CD4-positive, alpha-beta T cell treated with Interferon gamma for 1 hour (primary cell): Measurements from ENCODE around the gene DDC.

Source experiments
- DNase-seq: peaks from one replicate; pipeline ENCODE4 v3.0.0-alpha.2; 2020

The DDC gene

DNA sequence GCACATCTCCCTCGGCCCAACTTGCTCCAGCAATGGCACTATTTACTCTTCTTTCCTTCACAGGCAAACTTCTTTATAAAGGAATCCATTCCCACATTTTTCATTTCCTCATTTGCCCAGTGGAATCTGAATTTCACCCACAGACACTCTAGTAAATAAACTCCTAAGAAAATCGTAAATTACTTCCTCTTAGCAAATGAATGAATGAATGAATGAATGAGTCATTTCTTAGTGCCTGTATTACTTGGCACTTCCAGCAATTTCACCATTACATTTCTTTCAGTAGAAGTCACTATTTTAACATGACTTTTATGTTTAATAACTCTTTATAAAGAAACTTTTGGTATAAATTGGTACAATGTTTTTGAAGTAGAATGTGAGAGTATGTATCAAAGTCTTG, 55.7 kb downstream of the DDC start:
- no peak for DNase-seq

DNA sequence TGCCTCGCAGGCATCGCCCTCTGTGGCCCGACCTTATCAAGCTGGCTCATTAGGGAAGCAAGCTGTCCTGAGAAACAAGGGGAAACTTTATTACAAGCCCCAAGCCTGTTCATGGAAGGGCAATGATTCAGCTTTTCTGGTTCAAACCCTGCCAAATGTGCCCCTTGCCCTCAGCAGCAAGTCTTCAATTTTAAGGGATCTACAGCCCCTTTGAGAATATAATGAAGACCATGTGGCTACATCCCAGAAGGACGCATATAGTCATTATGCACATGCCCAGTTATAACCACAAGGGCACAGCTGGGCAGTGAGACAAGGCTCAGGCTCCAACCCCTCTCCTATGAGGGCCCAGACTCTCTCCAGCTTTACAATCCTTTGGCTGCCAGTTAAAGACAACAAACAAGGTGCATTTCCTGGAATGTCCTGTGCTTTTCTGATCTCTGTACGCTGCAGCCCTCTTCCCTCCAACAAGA, 56.7 kb downstream of the DDC start:
- DNase-seq: no peak

DNA sequence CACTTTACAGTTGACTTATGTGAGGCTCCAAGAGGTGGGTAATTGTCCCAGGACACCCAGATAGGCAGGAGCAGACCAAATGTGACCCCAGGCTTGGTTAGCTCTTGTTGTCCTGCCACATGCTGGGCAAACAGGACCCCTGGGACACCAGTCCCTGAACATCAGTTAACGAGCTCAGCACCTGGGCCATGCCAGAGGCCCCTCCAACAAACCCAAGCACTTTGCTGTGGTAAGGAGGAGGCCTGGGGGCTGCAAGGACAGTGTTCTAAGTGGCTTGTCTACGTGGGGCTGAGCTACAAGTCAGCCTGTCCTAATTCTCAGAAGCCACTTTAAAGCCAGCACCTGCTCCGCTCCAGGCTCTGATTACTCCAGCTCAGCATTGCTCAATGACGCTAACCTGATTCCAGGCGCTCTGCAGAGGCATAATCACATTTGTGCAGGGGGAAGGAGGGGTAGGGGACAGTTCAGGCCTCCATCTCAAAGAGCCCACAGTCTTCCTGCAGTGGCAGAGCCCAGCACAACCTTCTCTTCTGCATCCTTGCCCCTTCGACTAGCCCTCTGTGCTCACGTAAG, 57.2 kb downstream of the DDC start:
- no peak for DNase-seq

DNA sequence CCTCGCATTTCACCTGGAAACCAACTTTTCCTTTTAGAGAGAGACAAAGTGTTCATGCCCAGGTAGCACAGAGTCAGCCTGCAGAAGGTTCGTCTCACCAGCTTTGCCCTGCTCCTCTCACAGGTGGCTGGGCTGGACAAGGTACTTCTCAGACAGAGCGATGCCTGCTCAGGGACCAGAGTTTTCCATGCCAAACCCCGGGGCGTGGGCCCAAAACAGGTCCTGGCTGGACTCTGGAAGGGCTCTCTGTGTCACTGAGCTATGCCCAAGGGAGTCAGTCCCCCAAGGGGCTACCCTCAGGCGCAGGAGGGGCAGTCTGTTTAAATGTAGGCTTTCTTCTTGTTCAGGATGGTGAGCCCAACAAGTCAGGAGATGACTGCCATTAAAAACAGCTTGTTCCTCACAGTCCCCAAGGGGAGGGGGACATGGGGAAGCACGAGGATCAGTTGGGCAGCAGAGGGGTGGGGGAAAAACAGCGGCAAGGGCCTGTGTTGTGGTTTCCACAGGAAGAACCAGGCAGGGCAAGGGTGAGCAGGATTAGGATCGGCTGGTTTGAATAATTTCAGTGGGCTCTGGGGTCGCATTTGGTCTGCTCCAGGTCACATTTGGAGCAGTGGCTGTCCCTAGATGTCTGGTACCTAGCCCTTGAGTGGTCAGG, 59.5 kb downstream of the DDC start:
- no peak for DNase-seq

DNA sequence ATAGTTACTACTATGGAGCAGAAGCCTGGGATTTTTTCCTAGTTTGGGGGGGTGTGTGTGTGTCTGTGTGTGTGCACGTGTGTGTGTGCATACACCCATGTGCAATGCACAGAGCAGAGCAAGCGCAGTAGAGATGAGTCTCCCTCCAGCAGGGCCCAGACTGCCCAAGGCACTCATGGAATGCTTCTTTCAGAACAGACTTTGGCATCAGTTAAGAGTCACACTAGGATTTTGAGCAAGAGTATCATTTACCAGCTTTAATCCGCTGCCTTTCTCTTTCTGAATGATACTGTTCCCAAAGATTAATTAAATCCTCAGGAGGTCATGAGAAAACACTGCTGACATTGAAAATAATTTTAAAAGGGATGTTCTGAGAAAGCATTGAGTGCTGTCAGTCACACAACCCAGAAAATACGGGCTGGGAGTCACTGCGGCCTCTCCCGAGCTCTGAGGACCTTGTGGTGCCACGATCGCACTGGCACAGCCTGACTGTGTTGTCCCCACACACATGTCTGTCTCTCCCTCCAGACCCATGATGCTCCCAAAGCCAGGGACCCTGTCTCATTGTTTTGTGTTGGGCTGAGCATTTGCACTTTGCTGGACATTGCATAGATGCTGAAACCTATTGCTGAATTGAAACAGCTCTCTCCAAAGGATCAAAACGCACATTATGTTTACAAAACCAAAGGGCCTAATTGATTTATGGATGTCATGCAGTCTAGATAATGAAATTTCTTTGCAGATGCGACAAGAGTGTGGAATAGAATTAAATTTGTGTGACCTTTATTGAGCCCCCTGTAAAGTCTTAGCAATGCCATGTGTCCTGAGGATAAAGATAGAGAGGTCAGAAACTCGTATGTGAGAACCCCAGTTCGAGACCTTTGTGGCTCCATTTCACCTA, 60.3 kb downstream of the DDC start:
- DNase-seq: no peak

DNA sequence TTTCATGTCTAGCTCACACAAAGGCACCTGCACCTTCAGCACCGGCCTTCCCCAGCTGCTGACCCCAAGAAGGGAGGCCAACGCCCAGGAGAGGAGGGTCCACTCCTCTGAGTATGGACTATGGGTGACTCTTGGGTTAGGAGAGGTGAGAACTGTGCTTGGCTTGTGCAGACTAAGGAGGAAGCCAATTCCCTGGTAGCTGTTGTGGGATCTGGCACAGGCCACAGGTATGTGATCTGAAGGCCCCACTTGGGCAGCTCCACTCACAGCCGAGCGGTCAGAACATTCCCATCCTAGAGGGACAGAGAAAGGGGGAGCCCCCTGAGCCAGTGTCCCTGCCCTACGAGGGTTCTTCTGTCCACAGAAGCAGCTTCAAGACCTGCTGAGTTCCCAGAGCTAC, 62.3 kb downstream of the DDC start:
- DNase-seq: no peak

DNA sequence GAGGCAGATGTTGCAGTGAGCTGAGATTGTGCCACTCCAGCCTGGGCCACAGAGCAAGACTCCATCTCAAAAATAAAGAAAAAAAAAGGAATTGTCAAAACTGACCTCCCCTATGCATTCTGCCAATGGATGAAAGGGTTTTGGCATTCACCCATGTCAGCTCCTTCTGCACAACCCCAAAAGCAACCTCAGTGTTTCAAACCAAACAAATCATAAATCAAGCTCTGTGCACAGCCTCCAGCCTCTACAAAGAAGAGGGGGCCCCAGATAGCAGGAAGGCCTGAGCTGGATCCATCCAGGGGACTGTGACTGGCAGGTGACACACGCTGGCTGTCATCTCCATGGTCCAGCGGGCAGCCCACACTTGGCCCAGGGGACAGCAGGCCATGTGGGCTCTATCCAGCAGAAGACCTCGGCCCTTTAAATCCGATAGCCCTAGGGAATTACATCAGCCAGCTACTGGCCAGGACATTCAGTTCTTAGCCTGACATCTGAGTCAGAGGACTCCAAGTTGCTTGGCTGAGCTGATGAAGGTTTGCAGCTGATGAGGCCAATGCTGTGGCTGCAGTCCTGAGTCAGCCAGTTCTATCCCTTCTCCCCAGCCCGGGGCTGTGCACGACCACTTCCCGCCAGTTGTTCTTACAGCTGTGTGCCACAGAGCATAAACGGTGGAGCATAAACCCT, 63.1 kb downstream of the DDC start:
- no peak for DNase-seq

DNA sequence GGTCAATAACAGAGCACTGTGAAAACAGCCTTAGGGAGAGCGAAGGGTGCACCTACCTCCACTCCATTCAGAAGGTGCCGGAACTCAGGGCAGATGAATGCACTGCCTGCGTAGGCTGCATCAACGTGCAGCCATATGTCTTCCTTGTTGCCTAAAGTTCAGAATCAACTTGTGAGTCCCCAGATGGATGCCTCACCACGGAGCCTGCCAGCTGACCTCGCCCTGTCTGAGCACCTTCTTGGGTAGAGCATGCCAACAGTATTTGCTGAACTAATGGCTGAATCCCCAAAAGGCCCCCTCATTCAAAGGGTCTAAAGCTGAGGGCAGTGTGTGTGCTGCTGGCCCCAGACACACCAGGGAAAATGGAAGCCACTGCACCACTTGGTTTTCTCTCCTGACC, 66.1 kb downstream of the DDC start:
- DNase-seq: no peak

DNA sequence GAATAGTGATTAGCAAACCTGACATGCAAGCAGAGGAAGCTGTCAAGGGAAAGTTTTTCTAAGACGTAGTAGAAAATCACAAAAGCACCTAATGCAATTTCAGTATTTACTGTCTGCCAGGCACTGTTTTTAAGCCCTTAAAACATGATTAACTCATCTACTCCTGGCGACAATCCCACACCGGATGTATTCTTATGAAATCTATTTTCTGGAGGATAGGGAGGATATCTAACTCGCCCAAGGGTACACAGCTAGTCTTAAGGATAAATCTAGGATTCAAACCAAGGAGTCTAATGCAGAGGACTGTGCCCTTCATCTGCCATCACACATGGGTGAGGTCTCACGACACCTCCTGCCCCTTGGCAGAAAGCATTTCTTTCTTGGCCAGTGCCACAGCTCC, 67.2 kb downstream of the DDC start:
- DNase-seq: no peak

DNA sequence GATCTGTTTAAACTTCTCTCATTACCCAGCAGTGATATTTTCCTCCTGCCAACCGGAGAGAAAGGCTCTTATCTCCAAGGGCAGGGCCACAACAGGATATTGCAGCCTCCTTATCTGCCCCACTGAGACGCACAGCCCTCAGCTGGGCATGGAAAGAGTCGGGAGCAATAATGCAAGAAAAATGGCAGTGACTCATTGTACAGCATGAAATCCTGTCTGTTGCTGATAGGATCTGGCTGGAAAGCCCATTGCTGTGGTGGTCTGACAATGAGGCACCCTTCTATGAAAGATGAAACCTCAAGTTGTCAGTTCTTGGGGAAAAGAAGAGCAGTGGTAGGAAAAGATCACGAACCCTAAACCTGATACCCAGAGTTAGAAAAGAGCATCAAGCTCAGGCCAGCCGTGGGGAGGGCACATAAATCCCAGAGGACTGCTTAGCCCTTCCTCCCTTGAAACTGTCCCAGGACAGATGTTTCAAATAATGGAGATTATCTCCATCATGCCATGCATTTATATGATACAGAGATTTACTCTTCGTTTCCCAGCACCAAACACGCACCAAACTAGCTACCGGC, 68.0 kb downstream of the DDC start:
- DNase-seq: no peak

DNA sequence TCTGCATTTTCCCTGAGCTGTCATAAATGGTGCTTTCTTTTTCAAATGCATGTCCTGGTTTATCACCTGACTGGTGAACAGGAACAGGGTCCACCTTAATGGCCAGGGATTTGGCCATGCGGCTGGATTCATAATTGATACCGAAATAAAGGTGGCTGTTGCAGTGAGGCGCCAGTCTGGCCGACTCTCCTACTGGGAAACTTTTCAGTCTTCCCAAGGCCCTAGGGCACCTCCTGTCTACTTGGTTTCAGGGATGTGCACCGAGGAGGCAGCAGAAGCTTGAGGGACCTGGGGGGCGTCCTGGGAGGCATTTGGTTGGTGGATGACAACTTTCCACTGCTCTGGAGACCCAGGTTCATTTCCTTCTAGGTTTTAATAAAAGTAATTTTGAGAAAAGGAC, 68.6 kb downstream of the DDC start:
- DNase-seq: no peak

DNA sequence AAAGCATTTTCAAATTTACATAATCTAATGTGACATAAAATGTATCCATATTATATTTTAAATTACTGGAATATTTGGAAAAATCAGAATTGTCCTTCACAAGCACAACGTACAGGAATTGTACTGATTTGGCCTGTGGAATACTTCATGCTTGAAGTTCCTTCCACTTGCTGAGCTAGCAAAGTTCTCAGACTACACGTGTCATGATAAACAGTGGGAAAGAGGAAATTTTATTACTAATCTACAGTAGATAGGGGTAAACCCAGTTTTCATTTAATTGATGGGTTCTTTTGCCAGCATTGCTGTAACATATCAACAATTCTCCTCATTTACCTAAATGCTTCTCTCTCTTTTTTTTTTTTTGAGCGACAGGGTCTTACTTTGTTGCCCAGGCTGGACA, 69.5 kb downstream of the DDC start:
- no peak for DNase-seq

DNA sequence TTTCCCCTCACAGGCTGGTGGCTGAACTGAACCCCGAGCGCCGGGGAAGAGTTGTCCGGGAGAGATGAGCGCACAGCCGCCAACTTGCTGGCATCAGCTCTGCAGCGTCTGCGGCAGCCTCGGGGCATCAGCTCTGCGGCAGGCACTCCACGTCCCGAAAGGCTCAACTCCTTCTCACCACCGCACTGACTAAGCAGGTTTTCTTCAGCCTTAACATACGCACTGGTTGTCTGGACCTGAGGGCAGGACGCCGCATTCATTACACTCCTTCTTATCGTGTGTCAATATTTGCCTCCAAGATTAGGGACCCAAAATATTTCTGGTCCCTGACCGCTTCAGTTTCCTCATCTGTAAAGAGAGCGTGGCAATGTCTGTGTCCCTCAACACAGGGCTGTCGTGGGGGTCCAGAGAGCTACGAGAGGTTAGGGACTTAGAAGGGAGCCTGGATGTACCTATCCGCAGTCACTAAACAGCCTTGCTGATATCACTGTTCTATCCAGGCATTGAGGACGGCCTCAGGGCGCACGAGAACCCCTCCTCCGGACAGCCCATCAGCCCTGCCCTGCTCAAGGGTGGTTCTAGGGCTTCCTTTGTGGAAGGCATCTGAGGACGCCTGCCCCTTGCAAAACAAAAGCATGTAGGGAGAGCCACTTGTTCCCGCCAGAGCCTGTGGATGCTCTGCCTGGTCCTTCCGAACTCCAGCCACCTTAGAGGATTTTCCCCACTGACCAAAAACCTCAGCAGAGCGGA, 72.3 kb downstream of the DDC start:
- DNase-seq: no peak

DNA sequence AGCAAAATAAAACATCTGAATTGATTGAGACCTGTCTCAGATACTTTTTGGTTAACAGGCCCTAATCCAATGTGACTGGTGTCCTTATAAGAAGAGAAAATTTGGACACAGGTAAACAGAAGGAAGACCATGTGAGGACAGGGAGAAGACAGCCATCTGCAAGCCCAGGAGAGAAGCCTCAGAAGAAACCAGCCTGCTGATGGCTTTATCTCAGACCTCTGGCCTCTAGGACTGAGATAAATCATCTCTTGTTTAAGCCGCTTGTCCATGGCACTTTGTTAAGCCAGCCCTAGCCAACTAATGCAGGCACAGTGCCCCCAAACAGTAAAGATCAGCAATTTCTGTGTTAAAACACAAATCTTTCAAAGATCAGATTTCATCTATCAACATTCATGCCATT, 73.3 kb downstream of the DDC start:
- no peak for DNase-seq

DNA sequence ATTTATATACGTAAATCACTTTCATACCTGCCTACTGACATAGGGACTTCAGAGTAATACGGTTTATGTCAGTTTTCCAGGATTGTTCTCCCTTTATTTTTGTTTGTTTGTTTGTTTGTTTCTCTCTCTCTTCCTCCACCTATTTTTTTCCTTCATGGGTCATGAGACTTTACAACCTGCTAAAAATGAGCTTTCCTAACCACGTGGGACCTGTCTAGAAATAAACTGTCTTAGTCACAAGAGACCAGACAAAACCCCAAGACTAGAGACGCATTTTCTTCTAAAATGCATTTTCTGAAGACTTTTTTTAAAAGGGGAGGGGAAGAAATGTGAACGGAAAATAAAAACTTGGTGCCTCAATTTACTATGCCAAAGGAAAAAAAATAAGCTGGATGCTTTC, 74.0 kb downstream of the DDC start:
- DNase-seq: no peak

DNA sequence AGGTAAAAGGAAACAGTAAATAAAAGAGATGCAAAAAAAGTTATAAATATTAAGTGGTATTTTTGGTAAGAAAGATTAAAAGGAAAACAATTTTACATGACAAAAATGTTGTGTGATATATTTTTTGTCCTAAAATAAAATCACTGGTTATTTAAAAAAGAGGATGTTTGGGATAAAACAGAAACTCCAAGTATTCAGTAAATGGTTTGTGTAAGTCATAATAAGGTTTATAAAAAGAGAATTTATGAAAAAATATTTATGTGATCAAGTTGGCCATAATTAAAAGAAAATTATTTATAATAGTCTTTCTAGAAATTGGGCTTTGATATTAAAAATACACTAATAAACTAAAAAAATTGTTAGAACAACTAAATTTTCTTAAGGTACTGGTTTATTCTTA, 76.8 kb downstream of the DDC start:
- DNase-seq: no peak

DNA sequence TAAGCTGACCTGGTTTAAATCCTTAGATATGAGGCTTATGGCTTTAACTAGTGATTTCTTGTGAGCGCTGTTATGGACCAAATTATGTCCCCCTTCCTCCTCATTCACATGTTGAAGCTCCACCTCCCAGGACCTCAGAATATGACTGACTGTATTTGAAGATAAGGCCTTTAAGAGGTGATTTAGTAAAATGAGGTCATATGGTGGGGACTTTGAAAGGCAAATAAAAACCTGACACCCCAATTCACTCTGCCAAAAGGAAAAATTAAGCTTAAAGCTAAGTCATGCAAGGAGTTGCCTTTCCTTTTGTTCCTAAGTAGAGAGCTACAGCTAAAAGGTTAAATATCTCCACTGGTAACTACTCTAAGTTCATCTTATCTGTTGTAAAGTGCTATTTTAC, 78.7 kb downstream of the DDC start:
- no peak for DNase-seq

DNA sequence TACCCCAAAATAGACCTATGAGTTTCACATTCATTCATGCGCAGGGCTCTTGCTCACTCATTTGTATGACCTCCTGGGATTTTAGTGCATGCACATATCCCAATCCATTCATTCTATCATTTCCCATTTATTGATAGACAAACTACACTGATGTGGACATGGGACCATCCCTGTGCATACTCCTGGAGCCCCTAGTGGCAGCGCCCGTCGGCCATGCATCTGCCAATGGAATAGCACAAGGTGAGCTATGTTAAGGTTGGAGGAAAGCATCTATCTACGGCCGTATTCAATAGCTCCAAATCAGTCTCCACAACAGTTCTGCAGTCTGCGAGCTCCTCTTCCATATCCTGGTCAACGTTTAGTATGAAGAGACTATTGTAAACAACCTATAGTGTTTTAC, 83.3 kb downstream of the DDC start:
- no peak for DNase-seq

DNA sequence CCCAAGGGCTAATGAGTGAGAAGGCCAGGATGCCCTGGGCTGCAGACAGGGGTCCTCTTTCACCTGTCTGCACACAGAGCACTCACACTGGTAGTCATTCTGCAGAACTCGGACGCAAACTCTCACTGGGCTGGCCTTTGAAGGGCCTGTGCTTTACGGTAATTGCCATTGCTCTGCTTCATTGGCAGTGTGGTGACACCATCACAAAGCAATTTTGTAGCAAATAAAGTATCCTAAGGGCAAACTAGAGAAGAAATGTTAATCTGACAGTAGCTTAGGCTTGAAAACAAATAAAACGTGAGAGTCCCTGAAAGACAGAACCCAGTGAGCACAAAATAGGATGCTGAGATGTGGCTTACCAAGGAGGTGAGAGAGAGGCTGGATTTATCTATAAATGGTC, 84.4 kb downstream of the DDC start:
- no peak for DNase-seq

DNA sequence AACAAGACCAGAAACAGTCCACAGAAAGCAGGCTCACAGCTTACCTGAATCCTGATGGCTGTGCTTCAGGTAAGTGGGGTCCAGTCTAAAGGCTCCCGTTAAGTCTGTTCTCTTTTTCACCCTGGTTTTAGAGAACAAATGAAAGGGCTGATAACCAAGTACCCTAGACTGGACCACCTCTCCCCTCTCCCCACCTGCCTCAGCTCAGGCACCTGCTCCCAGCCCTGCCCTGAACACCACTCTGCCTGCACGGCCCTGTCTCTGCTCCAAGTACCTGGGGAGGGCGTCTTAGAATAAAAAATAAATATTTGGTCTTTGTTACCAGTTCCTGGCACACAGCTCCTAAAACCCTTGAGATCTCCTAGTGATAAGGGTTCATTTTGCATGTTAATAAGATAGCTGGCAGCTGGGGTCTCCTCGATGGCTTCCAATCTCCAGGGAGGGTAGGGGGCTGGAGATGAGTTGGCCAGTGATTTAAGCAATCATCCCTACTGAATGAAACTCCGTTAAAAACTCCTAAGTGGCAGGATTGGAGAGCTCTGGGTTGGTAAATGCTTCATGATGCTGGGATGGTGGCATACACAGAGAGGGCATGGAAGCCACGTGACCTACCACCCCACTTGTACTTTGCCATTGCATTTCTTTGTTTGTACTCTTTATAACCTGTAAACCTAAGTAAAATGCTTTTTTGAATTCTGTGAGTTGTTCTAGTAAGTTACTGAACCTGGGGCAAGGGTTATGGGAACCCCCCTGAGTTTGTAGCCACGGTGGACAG, 85.3 kb downstream of the DDC start:
- no peak for DNase-seq

DNA sequence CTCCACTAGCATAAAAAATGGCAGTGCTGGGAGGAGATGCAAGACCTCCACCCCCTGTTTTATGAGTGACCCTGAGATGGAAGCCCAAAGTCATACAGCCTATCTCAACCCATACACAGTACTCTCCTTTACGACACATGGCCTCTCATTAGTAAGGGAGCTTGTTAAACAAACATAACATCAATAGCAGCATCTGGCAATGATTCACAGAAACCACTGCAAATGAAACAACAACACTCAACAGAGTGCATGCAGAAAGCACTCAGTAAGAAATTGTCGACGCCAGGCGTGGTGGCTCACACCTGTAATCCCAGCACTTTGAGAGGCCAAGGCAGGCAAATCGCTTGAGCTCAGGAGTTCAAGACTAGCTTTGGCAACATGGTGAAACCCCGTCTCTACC, 87.6 kb downstream of the DDC start:
- DNase-seq: no peak
